ENCODE measurements around the gene BRAF.
A peak's percentile ranks its signal among the peaks of the same experiment; 100 is the strongest.

GRCh38 chr7:140726281-140726680, 198.4 kb downstream of the BRAF start:
- TF ChIP-seq CTCF (IDR thresholded peaks at IDR 0.05) (peak in 7 of 12 donors; percentile 8 to 33 (median 20)), POLR2A (IDR thresholded peaks at IDR 0.05) (no peak)

Data from heart left ventricle (tissue), 13 donors.